Erythroblast (primary cell): Measurements from ENCODE around the gene NPR1.

ENCODE experiments used
- GATA1 ChIP-seq: IDR thresholded peaks from 2 replicates; pipeline ENCODE4 v1.6.1; 2011; ENCODE audit warnings: low read depth, mild to moderate bottlenecking, control low read depth, low read length, moderate library complexity
- POLR2A ChIP-seq: IDR thresholded peaks from 2 replicates; pipeline ENCODE4 v1.6.1; 2011; ENCODE audit warnings: mild to moderate bottlenecking, low read length

- TF ChIP-seq POLR2A (no peak), GATA1 (no peak)
Measured at GRCh38 chr1:153741986-153742385, 63.5 kb downstream of the NPR1 start.
